ENCODE results near the gene SIAE. TPM values are rescaled to one million over a fixed set of nuclear protein-coding genes. Genes with fewer than 3 reads are reported as not detected.

Gene SIAE
- total RNA-seq, 1 donor from 2014 or later = 13.8 TPM

DNA sequence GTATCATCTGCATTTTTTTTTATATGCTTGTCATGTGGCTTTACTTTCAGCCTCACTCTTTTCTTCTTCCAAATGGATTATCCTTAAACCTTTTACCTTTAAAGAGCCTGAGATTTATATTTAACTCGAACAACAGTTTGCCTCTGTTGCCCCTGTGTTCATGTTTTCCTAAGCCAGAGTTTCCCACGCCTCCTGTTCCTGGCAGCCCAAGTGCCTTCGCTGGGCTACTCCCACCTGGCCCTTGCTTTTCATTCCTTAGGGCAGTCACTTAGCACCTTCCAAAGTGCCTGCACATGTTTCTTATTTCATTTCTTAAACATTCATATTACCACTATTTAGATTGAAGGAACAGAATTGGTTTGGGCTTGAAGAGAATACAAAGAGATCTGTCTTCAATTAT is 37.6 kb downstream of the SIAE start:
- TF ChIP-seq, protein P1, sequence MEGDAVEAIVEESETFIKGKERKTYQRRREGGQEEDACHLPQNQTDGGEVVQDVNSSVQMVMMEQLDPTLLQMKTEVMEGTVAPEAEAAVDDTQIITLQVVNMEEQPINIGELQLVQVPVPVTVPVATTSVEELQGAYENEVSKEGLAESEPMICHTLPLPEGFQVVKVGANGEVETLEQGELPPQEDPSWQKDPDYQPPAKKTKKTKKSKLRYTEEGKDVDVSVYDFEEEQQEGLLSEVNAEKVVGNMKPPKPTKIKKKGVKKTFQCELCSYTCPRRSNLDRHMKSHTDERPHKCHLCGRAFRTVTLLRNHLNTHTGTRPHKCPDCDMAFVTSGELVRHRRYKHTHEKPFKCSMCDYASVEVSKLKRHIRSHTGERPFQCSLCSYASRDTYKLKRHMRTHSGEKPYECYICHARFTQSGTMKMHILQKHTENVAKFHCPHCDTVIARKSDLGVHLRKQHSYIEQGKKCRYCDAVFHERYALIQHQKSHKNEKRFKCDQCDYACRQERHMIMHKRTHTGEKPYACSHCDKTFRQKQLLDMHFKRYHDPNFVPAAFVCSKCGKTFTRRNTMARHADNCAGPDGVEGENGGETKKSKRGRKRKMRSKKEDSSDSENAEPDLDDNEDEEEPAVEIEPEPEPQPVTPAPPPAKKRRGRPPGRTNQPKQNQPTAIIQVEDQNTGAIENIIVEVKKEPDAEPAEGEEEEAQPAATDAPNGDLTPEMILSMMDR (IDR thresholded peaks at IDR 0.05) = no peak
- Mint-ChIP-seq H3K27me3 (ENCODE audit: unreplicated experiment) (no peaks in the 10 kb centered on the region), H3K27ac (ENCODE audit: unreplicated experiment) (no peak overlapping the region), H3K9me3 (ENCODE audit: unreplicated experiment) (no peaks in the 10 kb centered on the region), H3K4me3 (ENCODE audit: unreplicated experiment) (no peak overlapping the region), H3K36me3 (ENCODE audit: unreplicated experiment) (peaks cover 40% of the 10 kb centered on the region), H3K4me1 (ENCODE audit: unreplicated experiment) (no peaks in the 10 kb centered on the region)
- no peak for DNase-seq (ENCODE audit: extremely low spot score, unreplicated experiment)

DNA sequence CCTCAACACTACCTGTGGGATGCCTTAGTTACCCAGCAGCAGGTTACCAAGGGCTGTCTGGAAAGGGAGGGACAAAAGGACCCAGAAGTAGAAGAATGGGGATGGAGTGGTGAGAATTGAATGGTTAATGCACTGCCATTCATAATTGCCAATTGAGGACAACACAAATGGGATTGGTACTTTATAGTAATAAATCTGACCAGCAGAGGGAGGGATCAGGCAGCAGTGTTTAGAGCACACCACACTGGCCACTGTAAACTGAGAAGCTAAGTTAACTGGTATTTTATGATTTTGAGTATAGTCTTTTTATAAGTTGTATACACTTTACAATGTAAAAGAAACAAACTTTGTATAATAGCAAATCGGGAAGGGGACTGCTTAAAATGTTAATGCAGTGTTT is 40.2 kb downstream of the SIAE start:
- no peaks in the 10 kb centered on the region for H3K4me1 Mint-ChIP-seq (ENCODE audit: unreplicated experiment)
- H3K27ac Mint-ChIP-seq (ENCODE audit: unreplicated experiment) = no peak overlapping the region
- peaks cover 55% of the 10 kb centered on the region for H3K36me3 Mint-ChIP-seq (ENCODE audit: unreplicated experiment)
- no peak overlapping the region for H3K4me3 Mint-ChIP-seq (ENCODE audit: unreplicated experiment)
- TF ChIP-seq, protein P1 (IDR thresholded peaks at IDR 0.05) = peak; percentile 43
- no peaks in the 10 kb centered on the region for H3K9me3 Mint-ChIP-seq (ENCODE audit: unreplicated experiment)
- DNase-seq (ENCODE audit: extremely low spot score, unreplicated experiment) = no peak
- no peaks in the 10 kb centered on the region for H3K27me3 Mint-ChIP-seq (ENCODE audit: unreplicated experiment)

DNA sequence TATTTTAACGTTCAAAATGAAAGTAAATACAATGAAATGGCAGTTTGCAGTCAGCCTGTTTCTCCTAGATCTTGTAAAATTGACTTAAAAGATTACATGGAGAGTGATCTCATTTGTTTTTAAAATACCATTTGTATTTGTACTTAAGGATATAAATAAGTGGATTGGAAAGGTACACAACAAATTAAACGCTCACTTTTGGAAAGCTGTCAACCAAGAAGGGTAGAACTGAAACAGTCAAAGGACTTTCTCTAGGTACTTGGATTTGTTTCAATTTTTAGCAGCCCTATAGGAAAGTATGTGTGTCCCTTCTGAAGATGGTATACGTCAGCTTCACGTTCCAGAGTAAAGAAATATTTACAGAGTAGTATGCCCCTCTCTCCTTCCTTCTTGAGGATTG is 43.6 kb downstream of the SIAE start:
- H3K36me3 Mint-ChIP-seq (ENCODE audit: unreplicated experiment) = peaks cover 51% of the 10 kb centered on the region
- H3K9me3 Mint-ChIP-seq (ENCODE audit: unreplicated experiment) = no peaks in the 10 kb centered on the region
- TF ChIP-seq, protein P1 (IDR thresholded peaks at IDR 0.05) = no peak
- H3K27ac Mint-ChIP-seq (ENCODE audit: unreplicated experiment) = no peak overlapping the region
- DNase-seq (ENCODE audit: extremely low spot score, unreplicated experiment) = no peak
- H3K4me1 Mint-ChIP-seq (ENCODE audit: unreplicated experiment) = no peaks in the 10 kb centered on the region
- no peak overlapping the region for H3K4me3 Mint-ChIP-seq (ENCODE audit: unreplicated experiment)
- H3K27me3 Mint-ChIP-seq (ENCODE audit: unreplicated experiment) = no peaks in the 10 kb centered on the region

DNA sequence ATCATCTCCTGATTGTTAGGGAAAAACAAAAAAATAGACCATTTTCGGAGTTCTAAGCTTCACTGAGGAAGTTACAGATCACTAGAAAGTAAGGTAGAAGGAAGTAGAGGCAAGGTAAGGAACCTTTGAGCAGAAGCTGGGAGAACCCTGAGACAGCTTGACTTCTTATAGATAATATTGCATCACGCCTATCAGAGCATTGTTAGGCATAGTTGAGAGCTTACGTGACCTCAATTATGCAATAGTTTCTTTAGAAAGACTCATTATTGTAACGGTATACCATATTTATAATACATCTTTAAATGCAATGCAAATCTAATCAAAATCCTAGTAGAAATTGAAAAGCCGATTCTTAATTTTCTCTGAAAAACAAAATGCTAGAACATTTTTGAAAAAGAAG is 46.0 kb downstream of the SIAE start:
- TF ChIP-seq, protein P1 (IDR thresholded peaks at IDR 0.05) = no peak
- Mint-ChIP-seq H3K4me1 (ENCODE audit: unreplicated experiment) (peaks cover 11% of the 10 kb centered on the region), H3K27me3 (ENCODE audit: unreplicated experiment) (no peaks in the 10 kb centered on the region), H3K9me3 (ENCODE audit: unreplicated experiment) (no peaks in the 10 kb centered on the region), H3K36me3 (ENCODE audit: unreplicated experiment) (peaks cover 36% of the 10 kb centered on the region), H3K4me3 (ENCODE audit: unreplicated experiment) (no peak overlapping the region), H3K27ac (ENCODE audit: unreplicated experiment) (no peak overlapping the region)
- no peak for DNase-seq (ENCODE audit: extremely low spot score, unreplicated experiment)

DNA sequence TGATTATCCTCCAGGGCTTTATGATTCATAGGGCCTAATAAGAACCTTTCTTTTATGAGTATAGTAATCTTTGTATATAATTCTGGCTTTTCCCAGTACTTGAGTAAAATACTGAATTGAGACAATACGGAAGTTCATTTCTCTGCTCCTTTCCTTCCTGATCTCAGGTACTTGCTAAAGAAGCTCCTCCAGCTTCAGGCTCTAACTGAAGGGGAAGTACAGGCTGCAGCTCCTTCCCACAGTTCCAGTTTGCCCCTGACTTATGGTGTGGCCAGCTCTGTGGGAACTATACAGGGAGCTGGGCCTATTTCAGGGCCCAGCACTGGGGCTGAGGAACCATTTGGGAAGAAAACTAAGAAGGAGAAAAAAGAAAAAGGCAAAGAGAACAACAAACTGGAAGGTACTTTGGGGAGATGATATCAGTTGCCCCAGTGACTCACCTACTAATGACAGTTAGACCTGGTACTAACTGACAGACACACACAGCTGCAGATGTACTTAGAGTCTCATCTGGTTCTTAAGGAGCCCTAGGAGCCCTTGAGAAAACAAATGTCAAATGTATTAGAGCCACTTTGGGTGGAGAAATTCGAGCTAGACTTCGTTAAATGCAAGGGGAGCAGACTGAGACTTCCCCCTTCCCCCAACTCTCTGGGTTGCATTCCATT is 47.9 kb downstream of the SIAE start:
- Mint-ChIP-seq H3K4me1 (ENCODE audit: unreplicated experiment) (peaks cover 17% of the 10 kb centered on the region), H3K4me3 (ENCODE audit: unreplicated experiment) (no peak overlapping the region), H3K27me3 (ENCODE audit: unreplicated experiment) (peaks cover 6% of the 10 kb centered on the region), H3K27ac (ENCODE audit: unreplicated experiment) (no peak overlapping the region), H3K9me3 (ENCODE audit: unreplicated experiment) (no peaks in the 10 kb centered on the region), H3K36me3 (ENCODE audit: unreplicated experiment) (peaks cover 22% of the 10 kb centered on the region)
- no peak for DNase-seq (ENCODE audit: extremely low spot score, unreplicated experiment)
- TF ChIP-seq, protein P1 (IDR thresholded peaks at IDR 0.05) = no peak
